ENCODE data around the gene DPEP2. TPM values are rescaled to one million over a fixed set of nuclear protein-coding genes. Genes with fewer than 3 reads are reported as not detected.
A peak's percentile ranks its signal among the peaks of the same experiment; 100 is the strongest.

The DPEP2 gene
- total and polyA plus RNA-seq, 2 of the 13 experiments (the other 11 are each of a cell fraction or from before 2014, with no cell fraction given) = 0.18 TPM; not detected in 1

DNA sequence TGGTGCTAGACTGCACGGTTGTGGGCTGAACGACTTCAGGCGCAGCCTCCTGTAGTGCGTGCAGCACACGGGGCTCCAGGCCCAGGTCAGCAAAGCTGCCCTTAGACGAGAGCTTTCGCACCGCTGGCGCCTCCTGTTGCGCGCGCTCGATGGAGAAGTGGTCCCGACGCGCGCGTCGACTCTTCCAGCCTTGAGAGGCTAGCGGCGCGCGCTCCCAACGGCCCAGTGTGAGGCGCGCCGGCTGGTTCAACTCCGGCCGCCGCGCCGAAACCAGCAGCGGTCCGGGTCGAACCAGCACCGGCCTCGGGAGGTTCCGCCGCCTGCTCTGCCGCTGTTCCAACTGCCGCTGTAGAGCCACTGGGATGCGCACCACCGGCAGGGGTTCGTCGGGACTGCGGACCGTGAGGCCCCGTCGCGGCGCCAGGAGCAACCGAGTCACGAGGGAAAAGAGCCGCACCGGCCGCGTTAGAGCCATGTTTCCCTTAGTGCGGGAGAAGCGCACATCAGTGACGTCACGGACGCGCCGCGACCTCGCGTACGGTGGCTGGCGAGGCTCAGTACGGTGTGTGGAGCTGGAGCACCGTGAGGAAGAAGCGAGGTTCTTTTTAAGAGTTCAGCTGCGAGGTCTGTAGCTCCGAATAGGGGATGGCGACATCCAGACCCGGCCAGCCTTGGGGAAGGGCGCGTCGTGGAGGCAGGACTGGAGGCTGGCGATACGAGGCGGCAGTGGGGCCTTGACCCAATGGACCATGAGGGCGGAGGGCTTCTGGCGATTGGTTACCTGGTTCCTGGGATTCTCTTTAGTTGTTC lies 23.6 kb upstream of the DPEP2 start, which contains the start of the genes DDX28 and DUS2 (continued):
- TF ChIP-seq, protein P1, sequence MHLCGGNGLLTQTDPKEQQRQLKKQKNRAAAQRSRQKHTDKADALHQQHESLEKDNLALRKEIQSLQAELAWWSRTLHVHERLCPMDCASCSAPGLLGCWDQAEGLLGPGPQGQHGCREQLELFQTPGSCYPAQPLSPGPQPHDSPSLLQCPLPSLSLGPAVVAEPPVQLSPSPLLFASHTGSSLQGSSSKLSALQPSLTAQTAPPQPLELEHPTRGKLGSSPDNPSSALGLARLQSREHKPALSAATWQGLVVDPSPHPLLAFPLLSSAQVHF (CRISPR knock-in tag; IDR thresholded peaks at IDR 0.05) = no peak
- TF ChIP-seq ARNT (IDR thresholded peaks at IDR 0.05) (no peak), FOXA3 (CRISPR knock-in tag; IDR thresholded peaks at IDR 0.05) (peak; percentile 83), ESRRA (CRISPR knock-in tag; IDR thresholded peaks at IDR 0.05; ENCODE audit: low read depth) (no peak; the same call in none of the 2 replicates), ZNF124 (CRISPR knock-in tag; IDR thresholded peaks at IDR 0.05) (peak; percentile 94), FOXP1 (IDR thresholded peaks at IDR 0.05) (no peak), FOXP1 (CRISPR knock-in tag; IDR thresholded peaks at IDR 0.05) (0 out of 2 replicates have a peak, but pooled peaks have one; percentile 1), ZNF563 (CRISPR knock-in tag; IDR thresholded peaks at IDR 0.05) (peak; percentile 86; the same call in 1 of the 2 replicates), ZNF569 (CRISPR knock-in tag; IDR thresholded peaks at IDR 0.05; ENCODE audit: borderline replicate concordance) (peak; percentile 32; the same call in 1 of the 2 replicates), ZNF180 (CRISPR knock-in tag; IDR thresholded peaks at IDR 0.05; ENCODE audit: borderline replicate concordance, low read depth) (no peak; the same call in 1 of the 2 replicates), RNF219 (CRISPR knock-in tag; IDR thresholded peaks at IDR 0.05) (no peak), PHF21A (CRISPR knock-in tag; IDR thresholded peaks at IDR 0.05) (peak; percentile 88; the same call in 1 of the 2 replicates), ARHGAP35 (CRISPR knock-in tag; IDR thresholded peaks at IDR 0.05; ENCODE audit: borderline replicate concordance) (peak; percentile 95; the same call in 1 of the 2 replicates), RBM39 (IDR thresholded peaks at IDR 0.05; ENCODE audit: low read depth, low read length, poor library complexity, severe bottlenecking) (peak; percentile 92), ZNF670 (CRISPR knock-in tag; IDR thresholded peaks at IDR 0.05; ENCODE audit: borderline replicate concordance) (peak; percentile 99; the same call in 1 of the 2 replicates), AHR (CRISPR knock-in tag; IDR thresholded peaks at IDR 0.05) (peak; percentile 98), ZNF75D (CRISPR knock-in tag; IDR thresholded peaks at IDR 0.05; ENCODE audit: borderline replicate concordance) (no peak), TGIF2 (CRISPR knock-in tag; IDR thresholded peaks at IDR 0.05) (peak; percentile 97)
- TF ChIP-seq, protein P2, sequence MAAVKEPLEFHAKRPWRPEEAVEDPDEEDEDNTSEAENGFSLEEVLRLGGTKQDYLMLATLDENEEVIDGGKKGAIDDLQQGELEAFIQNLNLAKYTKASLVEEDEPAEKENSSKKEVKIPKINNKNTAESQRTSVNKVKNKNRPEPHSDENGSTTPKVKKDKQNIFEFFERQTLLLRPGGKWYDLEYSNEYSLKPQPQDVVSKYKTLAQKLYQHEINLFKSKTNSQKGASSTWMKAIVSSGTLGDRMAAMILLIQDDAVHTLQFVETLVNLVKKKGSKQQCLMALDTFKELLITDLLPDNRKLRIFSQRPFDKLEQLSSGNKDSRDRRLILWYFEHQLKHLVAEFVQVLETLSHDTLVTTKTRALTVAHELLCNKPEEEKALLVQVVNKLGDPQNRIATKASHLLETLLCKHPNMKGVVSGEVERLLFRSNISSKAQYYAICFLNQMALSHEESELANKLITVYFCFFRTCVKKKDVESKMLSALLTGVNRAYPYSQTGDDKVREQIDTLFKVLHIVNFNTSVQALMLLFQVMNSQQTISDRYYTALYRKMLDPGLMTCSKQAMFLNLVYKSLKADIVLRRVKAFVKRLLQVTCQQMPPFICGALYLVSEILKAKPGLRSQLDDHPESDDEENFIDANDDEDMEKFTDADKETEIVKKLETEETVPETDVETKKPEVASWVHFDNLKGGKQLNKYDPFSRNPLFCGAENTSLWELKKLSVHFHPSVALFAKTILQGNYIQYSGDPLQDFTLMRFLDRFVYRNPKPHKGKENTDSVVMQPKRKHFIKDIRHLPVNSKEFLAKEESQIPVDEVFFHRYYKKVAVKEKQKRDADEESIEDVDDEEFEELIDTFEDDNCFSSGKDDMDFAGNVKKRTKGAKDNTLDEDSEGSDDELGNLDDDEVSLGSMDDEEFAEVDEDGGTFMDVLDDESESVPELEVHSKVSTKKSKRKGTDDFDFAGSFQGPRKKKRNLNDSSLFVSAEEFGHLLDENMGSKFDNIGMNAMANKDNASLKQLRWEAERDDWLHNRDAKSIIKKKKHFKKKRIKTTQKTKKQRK (IDR thresholded peaks at IDR 0.05; ENCODE audit: low read length) = no peak
- TF ChIP-seq, protein P3, sequence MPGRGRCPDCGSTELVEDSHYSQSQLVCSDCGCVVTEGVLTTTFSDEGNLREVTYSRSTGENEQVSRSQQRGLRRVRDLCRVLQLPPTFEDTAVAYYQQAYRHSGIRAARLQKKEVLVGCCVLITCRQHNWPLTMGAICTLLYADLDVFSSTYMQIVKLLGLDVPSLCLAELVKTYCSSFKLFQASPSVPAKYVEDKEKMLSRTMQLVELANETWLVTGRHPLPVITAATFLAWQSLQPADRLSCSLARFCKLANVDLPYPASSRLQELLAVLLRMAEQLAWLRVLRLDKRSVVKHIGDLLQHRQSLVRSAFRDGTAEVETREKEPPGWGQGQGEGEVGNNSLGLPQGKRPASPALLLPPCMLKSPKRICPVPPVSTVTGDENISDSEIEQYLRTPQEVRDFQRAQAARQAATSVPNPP (CRISPR knock-in tag; IDR thresholded peaks at IDR 0.05) = peak; percentile 97; the same call in 1 of the 2 replicates

Measured in HepG2 (cell line).